Right hindlimb (tissue), 1 donor: ENCODE data around the gene MARK4.
A peak's percentile ranks its signal among the peaks of the same experiment; 100 is the strongest.
"Not testable (repeated sequence)": the region's sequence is repeated elsewhere in the genome, so short reads cannot be mapped to it uniquely, and the experiment has no call there.

Experiments
- DNase-seq: peaks from one replicate; pipeline ENCODE4 v3.0.0-alpha.2; 2018

The MARK4 gene

GRCh38 chr19:45307361-45307760 is 56.3 kb downstream of the MARK4 start:
- DNase-seq, result no peak

- not testable (repeated sequence) for DNase-seq
Observed at GRCh38 chr19:45309322-45309721, 58.3 kb downstream of the MARK4 start.

GRCh38 chr19:45311621-45312020 is 60.5 kb downstream of the MARK4 start:
- DNase-seq, result peak; percentile 78

- DNase-seq, result not testable (repeated sequence)
Observed at GRCh38 chr19:45312285-45312684, 61.2 kb downstream of the MARK4 start.

GRCh38 chr19:45314708-45315245 is 63.7 kb downstream of the MARK4 start:
- DNase-seq, result no peak

- DNase-seq, result no peak
Observed at GRCh38 chr19:45315304-45315703, 64.2 kb downstream of the MARK4 start.

- DNase-seq, result no peak
Observed at GRCh38 chr19:45320997-45321775, 70.1 kb downstream of the MARK4 start.

GRCh38 chr19:45321848-45322247 is 70.8 kb downstream of the MARK4 start:
- peak; percentile 44 for DNase-seq

GRCh38 chr19:45322311-45322710 is 71.2 kb downstream of the MARK4 start:
- no peak for DNase-seq

GRCh38 chr19:45322744-45323281 is 71.7 kb downstream of the MARK4 start, which contains the start of gene CKM:
CKM (minus strand) TSS chr19:45322875; CDS start chr19:45319713, 3,162 bp downstream.
- DNase-seq, result peak; percentile 42

GRCh38 chr19:45323671-45324081 is 72.6 kb downstream of the MARK4 start:
- DNase-seq, result peak; percentile 61

- DNase-seq, result no peak
Observed at GRCh38 chr19:45324349-45324907, 73.4 kb downstream of the MARK4 start.

- no peak for DNase-seq
Observed at GRCh38 chr19:45327404-45328143, 76.5 kb downstream of the MARK4 start.

- DNase-seq, result no peak
Observed at GRCh38 chr19:45331411-45331810, 80.3 kb downstream of the MARK4 start.

GRCh38 chr19:45333609-45334303 is 82.7 kb downstream of the MARK4 start:
- no peak for DNase-seq

- DNase-seq, result not testable (repeated sequence)
Observed at GRCh38 chr19:45334881-45335280, 83.8 kb downstream of the MARK4 start.

- DNase-seq, result no peak
Observed at GRCh38 chr19:45336696-45337251, 85.7 kb downstream of the MARK4 start.

GRCh38 chr19:45339629-45340028 is 88.6 kb downstream of the MARK4 start:
- no peak for DNase-seq

- DNase-seq, result no peak
Observed at GRCh38 chr19:45340232-45340898, 89.3 kb downstream of the MARK4 start, which contains the start of gene KLC3. KLC3 (plus strand) TSS chr19:45340750; CDS start chr19:45345542, 4,792 bp downstream.

GRCh38 chr19:45340899-45341453 is 89.9 kb downstream of the MARK4 start:
- no peak for DNase-seq

- no peak for DNase-seq
Observed at GRCh38 chr19:45342911-45343310, 91.8 kb downstream of the MARK4 start.
